CD4-positive, alpha-beta T cell treated with Interleukin-12 subunit alpha and Interleukin-12 subunit beta, for 1 hour (primary cell): ENCODE data around the gene DDX6.
"Not testable (repeated sequence)": the region's sequence is repeated elsewhere in the genome, so short reads cannot be mapped to it uniquely, and the experiment has no call there.

ENCODE experiments used
- DNase-seq: peaks from one replicate; pipeline ENCODE4 v3.0.0-alpha.2; 2020

Gene DDX6

DNA sequence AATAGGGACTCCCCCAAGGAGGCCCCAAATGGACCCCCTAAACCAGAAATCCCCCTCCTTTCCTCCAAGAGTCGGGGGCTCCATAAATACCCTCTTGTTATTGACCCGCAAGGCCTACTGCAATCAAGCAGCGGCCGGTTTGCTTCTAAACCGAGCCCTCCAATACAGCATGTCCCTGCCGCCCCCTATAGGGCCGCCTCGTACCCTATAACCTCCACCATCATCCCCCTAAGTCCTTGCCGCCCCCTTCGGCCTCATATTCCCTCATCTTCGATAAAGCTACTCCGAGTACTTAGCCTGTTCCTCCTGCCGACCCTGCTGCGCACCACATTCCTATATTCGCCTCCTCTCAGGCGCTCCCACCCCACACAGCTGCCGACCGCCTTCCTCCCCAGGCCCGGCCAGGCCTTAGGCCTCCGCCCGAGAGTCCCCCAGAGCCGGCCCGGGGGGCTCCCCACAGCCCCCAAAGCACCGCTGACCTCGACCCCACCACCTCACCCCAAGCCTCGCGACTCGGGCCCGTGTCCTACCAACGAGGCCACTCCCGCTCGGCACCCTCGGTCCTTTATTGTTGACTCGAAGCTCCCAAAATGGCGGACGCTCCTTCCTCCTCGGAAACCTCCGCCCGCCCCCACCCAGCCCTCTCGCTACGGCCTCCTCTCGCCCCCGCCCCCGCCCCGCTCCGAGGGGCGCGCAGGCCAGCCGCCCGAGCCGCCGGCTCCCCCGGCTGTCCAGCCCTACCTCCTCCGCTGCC is 430 bp downstream of the DDX6 start:
- DNase-seq = peak; percentile 69

DNA sequence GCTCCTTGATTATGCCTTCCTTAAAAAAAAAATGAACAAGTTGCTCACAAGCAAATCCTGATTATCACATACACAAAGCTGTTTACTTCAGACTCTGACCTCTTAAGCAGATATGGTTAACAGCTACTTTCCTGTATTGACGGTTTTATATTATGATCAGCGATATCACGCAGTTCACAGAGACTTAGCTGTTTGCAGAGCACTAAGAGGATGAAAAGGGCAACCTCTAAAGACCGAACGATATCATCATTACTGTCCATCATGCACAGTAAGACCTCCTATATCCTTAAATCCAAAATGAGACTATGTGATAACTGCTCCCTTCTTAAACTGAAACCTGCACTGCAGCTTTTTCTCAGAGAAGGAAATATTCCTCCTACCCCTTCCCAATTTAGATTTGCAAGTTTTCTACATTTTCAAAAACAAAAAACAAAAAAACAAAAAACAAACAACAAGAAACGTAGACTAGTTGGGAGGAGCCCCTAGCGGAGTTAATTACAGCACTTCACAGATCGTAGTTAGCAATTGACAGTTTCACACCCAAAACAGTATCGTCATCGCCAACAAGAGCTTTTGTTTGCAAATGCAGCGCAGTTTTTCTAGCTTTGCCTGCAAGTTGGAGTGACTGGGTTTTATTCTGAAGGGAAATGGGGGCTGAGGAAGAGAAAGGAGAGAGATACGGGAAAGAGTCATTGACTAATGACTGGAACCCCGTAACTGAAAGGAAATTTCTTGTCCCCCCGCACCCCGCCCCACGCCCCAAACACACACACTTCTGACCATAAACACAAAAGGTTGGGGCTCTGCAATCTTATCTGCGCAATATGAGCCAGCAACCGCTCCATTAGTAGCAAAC is 1.2 kb downstream of the DDX6 start:
- peak; percentile 65 for DNase-seq

DNA sequence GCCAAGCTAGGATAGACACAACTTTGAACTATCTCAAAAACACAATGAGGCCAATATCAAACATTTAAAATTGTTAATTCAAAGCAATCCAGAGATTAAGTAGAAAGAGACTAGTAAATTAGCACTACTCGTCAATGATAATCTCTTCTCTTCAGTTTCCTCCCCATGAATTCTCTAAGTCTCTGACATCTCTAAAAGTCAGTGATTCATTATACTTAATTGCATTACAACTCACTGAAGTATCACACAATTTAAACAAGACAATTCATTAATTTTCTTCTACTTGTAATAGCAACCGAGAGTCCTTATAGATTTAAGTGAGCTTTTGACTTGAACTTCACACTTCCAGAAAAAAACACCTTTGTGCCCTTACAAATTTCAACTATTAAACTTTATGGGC is 4.3 kb downstream of the DDX6 start:
- DNase-seq = no peak

DNA sequence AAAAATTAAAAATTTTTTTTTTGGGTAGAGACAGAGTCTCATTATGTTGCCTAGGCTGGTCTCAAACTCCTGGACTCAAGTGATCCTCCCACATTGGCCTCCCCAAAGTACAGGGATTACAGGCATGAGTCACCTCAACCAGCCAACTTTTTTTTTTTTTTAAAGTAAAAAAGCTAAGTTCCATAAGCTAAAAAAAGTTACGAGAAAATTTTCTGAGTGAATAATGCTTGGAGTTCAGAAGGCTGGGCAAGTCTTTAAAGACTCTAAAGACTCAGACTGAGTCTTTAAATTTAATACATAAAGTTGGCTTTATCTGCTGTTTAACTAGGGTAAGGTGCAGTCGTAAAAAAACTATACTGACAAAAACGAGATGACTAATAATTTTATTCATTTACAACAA is 5.6 kb downstream of the DDX6 start:
- no peak for DNase-seq

DNA sequence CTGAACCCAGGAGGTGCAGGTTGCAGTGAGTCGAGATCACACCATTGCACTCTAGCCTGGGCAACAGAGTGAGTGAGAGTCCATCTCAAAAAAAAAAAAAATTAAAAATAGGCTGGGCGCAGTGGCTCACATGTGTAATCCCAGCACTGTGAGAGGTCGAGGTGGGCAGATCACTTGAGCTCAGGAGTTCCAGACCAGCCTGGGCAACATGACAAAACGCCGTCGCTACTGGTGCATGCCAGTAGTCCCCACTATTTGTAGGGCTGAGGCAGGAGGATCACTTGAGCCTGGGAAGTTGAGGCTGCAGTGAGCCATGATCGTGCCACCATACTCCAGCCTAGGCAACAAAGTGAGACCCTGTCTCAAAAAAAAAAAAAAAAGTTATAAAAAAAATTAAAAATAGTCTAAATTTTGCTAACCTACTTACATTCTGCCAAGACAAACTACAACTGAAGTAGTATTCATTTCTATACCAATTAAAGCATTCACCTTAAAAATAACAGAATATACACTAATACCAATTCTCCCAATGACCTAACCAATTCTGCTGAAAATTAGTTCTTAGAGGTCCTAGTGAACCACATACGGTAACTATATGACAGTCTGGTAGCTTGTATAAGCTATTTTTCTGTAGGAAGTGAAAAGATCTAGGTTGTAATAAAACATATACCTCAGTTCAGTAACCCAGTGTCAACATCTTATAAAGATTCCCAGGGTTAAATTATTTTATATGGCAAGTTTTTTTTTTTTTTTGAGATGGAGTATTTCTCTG is 7.1 kb downstream of the DDX6 start:
- no peak for DNase-seq

DNA sequence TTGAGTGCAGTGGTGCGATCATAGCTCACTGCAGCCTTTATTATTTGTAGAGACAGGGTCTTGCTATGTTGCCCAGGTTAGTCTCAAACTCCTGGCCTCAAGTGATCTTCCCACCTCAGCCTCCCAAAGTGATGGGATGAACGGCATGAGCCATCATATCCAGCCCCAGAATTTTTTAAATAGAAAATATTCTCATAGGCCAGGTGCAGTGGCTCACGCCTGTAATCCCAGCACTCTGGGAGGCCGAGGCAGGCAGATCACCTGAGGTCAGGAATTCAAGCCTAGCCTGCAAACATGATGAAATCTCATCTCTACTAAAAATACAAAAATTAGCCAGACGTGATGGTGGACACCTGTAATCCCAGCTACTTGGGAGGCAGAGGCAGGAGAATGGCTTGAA is 7.6 kb downstream of the DDX6 start:
- not testable (repeated sequence) for DNase-seq

DNA sequence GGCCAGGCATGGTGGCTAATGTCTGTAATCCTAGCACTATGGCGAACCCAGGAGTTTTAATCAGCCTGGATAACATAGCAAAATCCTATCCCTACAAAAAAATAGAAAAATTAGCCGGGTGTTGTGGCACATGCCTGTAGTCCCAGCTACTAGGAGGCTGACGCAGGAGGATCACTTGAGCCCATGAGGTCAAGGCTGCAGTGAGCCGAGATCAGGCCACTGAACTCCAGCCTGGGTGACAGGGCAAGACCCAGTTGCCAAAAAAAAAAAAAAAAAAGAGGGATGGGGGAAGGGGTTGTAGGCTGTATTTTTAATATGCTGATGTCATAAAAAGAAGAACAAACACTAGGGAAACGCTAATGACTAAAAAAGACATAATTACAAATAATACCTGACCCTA is 12.1 kb downstream of the DDX6 start:
- DNase-seq = no peak

DNA sequence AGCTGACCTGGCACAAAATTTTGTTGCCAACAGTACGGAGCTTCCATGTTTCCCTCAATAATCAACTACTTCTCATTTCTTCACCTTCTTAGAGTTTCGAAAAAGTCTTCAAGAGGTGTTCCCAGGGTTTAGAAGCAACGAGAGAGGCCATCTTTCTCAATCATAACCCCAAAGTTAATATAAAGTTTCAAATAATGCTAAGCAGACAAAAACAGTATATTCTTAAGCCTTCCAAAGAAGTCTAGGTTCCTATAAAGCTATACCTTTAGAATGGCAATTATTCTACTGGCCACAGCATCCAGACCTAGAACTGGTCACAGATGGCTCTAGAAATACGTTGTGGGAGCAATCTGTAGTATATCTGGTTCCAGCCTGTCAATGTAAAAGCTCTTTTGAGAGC is 16.9 kb downstream of the DDX6 start:
- DNase-seq = no peak

DNA sequence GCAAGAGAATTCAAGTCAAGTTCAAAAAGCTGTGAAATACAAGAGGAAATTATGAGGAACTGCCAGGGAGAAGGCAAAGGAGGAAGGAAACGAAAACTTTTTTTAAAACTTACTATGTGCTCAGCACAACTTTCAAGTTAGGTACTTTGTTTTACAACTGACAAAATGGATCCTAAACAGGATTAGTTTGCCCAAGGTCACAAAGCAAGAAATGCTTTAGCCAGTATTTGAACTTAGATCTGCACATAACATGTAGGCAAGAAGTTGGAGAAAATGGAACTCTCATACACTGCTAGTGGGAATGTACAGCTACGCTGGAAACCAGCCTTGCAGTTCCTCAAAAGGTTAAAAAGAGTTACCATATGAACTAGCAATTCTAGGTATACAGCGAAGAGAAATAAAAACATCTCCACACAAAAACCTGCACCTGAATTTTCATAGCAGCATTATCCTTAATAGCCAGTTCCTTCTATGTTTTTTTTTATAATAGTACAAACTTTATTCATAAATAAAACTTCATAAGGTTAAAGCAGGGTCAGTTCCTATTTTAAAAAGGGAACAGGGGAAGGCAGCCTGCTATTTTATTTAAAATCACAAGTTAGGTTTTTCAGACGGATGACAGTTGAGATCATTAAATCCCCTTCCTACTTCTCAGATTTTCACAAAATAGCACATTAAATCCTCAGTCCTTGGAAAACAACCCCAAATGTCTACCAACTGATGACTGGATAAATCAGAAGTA is 19.2 kb downstream of the DDX6 start:
- DNase-seq = no peak

DNA sequence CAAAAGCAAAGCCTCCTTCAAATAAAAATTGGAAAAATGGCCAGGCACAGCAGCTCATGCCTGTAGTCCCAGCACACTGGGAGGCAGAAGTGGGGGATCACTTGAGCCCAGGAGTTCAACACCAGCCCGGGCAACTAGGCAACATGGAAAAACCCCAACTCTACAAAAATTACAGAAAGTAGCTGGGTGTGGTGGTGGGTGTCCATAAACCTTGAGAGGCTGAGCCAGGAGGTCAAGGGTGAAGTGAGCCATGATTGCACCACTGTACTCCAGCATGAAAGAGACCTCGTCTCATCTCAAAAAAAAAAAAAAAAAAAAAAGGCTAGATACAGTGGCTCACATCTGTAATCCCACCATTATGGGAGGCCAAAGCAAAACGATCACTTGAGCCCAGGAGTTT is 22.3 kb downstream of the DDX6 start:
- no peak for DNase-seq

DNA sequence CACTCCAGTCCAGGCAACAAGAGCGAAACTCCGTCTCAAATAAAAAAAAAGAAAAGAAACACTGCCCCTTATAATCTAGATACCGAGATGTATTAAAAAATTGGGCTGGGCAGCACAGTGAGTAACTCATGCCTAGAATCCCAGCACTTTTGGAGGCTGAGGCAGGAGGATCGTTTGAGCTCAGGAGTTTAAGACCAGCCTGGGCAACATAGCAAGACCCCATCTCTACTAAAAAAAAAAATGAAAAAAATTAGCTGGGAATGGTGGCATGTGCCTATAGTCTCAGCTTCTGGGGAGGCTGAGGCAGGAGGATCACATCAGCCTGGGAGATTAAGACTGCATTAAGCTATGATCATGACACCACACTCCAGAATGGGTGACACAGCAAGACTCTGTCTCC is 24.9 kb downstream of the DDX6 start:
- DNase-seq = no peak

DNA sequence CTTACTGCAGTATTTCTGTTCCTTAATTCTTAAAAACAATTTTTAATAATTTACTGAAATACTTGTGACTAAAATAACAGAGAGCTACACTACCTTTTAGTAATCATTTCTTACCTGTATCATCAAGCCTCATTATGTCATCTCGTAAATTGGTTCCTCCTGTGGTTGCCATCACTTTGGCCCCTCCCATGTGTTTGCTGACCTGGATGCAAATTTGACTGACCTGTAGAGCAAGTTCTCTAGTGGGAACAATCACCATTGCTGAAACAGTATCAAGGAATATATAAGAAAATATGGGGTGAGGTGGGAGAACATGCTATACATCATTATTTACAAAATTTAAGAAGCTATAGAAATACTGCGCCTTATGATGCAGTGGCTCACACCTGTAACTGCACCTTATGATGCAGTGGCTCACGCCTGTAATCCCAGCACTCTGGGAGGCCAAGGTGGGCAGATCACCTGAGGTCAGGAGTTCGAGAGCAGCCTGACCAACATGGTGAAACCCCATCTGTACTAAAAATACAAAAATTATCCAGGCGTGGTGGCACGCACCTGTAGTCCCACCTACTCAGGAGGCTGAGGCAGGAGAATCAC is 25.8 kb downstream of the DDX6 start:
- DNase-seq = not testable (repeated sequence)

DNA sequence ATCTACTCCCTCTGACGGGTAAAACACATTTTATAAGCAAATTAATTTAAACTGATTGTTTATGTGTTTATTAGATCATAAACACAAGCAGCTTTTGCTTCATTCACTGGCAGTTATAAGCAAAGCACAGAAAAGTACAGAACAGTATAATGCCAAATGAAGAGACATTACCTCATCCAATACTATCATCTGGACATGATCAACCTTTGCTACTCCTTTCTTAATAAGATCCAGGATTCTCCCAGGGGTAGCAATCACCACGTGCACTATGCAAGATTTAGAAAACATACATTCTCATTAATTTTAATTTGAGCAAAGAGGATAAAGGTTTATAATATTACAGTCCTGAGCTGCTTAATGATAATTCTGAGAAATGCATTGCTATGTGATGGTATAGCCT is 27.9 kb downstream of the DDX6 start:
- DNase-seq = no peak

DNA sequence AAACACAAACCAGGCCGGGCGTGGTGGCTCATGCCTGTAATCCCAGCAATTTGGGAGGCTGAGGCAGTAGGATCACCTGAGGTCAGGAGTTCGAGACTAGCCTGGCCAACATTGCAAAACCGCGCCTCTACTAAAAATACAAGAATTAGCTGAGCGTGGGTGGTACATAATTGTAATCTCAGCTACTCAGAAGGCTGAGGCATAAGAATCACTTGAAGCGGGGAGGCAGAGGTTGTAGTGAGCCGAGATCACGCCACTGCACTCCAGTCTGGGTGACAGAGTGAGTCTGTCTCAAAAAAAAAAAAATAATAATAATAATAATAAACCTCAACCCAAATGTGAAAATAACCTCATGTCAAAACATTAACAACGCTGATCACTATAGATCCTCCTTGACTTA is 29.0 kb downstream of the DDX6 start:
- not testable (repeated sequence) for DNase-seq

DNA sequence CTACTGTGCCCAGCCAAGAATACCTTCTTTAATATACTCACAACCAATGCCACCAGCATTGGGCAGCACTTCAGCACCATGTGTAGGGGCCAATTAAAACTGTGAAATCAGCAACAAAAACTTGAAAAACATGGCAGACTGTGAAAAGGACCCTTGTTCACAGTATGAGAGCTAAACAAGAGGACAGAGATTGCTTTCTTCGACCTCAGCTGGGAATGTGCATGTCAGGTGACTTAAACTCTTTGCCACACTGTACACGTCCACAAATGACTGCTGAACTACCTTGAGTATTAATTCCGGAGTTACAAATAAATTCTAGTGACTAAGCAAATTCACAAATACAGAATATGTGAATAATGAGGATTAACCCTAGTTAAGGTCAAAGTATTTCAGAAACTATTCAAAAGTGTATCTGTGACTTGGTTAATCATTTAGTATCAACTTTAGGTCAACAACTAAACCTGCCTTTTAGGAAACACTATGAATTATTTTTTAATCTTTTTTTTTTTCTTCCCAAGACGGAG is 33.0 kb downstream of the DDX6 start:
- no peak for DNase-seq

DNA sequence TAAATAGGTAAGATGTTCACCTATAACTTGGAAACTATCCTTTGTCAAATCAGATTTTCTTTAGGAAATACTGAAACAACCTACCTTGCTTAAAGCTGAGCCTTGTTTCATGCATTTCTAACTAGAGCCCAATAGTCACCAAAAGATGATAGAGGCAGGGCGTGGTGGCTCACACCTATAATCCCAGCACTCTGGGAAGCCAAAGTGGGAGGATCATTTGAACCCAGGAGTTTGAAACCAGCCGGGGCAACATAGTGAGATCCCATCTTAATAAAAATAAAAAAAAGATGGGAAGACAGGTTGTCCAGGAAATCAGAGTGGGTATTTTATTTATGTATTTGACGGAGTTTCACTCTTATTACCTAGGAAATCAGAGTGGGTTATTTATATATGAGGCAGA is 38.3 kb downstream of the DDX6 start:
- no peak for DNase-seq

DNA sequence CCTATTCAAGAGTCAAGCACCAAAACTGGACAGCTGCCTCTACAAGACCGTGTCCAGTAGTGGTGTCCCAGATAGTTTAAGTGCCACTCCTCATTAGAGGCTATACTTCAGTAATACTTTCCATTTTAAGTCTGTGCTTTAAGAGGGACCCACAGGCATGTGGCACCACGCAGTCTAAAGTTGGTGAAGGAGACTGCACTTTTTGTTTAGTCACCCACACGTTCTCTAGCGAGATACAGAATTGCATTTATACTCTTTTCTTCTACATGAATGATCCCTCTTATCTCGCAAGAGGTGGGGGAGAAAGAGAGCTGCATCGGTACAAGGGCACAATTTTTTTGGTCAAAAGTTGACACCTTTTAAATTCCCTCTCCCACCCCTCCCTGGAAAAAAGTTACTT is 41.5 kb downstream of the DDX6 start:
- no peak for DNase-seq

DNA sequence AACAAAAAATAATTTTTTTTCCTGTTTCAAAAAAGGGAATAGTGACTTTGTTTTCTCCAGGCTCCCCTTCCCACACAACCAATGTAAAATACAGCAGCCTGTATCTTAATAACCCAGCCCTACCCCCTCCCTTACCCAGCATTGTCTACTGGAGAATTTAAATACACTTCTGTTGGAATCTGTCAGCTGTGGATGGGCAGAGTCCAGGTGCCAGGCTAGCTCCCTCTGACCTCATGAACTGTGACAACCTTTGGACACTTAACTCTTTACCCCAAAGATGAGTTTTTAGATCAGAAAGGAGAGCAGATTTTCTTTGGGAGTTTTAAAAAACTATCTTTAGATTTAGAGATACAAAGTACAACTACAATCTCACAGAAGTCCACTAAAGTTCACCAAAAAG is 42.9 kb downstream of the DDX6 start:
- DNase-seq = no peak

DNA sequence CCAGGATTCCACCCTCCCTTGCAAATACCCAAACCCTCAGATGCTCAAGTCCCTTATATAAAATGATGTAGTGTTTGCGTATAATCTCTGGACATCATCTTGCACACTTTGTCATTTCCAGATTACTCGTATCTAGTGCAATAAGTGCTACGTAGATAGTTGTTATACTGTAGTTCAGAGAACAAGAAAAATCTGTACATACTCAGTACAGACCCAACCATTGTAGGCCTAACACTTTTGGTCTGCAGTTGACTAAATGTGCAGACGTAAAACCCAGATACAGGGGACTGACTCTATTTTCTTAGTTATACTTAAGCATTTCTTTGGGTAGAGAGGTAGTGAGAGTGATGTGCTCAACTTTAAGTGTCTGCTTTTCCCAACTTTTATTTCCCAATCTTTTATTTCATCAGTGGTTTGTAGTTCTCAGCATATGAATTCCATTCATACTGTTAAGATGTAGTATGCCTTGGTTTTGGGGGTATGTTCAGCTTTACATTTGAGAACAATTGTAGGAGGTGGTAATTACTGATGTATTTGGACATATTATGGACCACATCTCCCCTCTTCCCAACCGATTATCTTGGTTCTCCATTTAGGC is 43.9 kb downstream of the DDX6 start:
- no peak for DNase-seq

DNA sequence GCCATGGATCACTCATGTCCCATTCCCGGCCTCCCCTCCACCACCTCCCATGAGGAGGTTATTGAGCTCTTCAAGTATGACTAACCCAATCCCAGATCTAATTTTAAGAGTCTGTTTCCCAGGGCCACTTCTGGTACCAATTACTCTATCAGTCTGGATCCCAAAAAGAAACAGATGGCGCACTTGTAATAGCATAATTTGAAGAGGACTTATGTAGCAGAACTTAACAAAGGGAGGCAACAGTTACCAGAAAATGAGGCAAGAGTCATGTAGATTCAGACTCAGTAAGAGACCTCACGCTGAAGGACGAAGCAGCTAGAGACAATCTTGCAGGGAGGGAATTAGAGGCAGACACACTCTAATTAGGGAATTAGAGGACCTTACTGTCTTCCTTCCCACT is 46.9 kb downstream of the DDX6 start:
- DNase-seq = no peak

DNA sequence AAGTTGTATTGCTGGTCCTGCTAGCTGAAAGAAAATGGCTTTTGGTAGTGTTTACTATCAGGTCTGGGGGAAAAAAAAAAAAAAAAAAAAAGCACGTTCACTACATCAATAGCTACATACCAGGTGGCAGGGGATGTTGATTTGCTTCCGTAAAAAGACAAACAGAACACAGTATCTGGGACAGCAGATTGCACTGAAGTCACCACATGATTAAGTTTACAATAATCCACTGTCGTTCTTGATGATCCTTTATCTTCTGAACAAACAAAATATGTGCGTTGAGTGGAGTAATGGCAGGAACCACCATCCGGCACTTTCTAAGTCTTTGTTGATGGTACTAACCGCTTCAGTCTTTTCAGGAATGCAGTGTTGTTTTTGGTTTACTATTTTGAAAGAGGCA is 48.7 kb downstream of the DDX6 start:
- no peak for DNase-seq

DNA sequence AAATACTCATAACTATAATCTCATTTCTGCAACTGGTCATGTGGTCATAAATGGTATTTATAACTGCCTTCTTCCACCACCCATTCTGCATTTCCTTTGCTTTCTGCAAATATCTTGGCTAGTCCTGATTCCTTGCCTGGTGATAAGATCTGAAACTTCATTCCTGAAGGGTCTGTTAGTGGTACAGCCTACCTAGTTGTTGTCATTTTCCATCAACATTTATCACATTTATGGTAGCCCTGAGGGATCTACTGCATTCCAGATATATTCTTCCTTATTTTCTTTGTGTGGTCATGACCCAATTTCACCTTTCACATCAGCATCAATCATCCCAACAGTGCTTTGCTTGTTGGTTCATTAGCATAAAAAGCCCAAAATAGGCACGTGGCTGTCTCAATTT is 50.1 kb downstream of the DDX6 start:
- DNase-seq = no peak
